Endothelial cell of umbilical vein (primary cell): Measurements from ENCODE around the gene HDAC9.

ENCODE experiments used
- CTCF ChIP-seq, 2 donors: IDR thresholded peaks; 1 replicate in 1 of 2; 2 replicates in 1 of 2; pipeline ENCODE4 v1.5.1; 2011; ENCODE audit warnings: low read length in 2 of 2, mild to moderate bottlenecking in 2 of 2, moderate library complexity in 2 of 2, control low read depth in 1 of 2, inconsistent platforms in 1 of 2, low read depth in 1 of 2; ENCODE audit not compliant: insufficient read depth in 1 of 2; ENCODE audit errors: extremely low read depth in 1 of 2
- EZH2 ChIP-seq: IDR thresholded peaks from 2 replicates; pipeline ENCODE4 v1.6.1; 2012; ENCODE audit warnings: borderline replicate concordance, low read depth, mild to moderate bottlenecking, moderate library complexity, low read length, inconsistent platforms; ENCODE audit not compliant: severe bottlenecking
- FOS ChIP-seq: IDR thresholded peaks from 2 replicates; pipeline ENCODE4 v1.6.1; 2011; ENCODE audit warnings: mild to moderate bottlenecking, low read length, moderate library complexity, borderline replicate concordance; ENCODE audit not compliant: insufficient read depth
- JUN ChIP-seq: IDR thresholded peaks from 2 replicates; pipeline ENCODE4 v1.6.1; 2011; ENCODE audit warnings: borderline replicate concordance, low read depth; ENCODE audit not compliant: insufficient read length, insufficient read depth
- POLR2AphosphoS5 ChIP-seq: IDR thresholded peaks from 2 replicates; pipeline ENCODE4 v1.6.1; 2012; ENCODE audit warnings: low read depth, mild to moderate bottlenecking, control low read depth, low read length, moderate library complexity; ENCODE audit not compliant: insufficient read depth

GRCh38 chr7:18469316-18469715 is 26.2 kb upstream of the HDAC9 start:
- no peak for TF ChIP-seq CTCF (IDR thresholded peaks at IDR 0.05; ENCODE audit: extremely low read depth in 1 of 2, insufficient read depth in 1 of 2, low read depth in 1 of 2, low read length in 2 of 2)
- TF ChIP-seq JUN, result no peak
- TF ChIP-seq POLR2AphosphoS5, result no peak
- no peak for TF ChIP-seq EZH2
- no peak for TF ChIP-seq FOS
